HG03175 (cell line): Measurements from ENCODE around the gene LYSMD1.

Source experiments
- ATAC-seq: cut with Tn5 transposase; IDR thresholded peaks from one replicate; pipeline ENCODE4 v1.9.1; 2021; ENCODE audit warnings: mild to moderate bottlenecking, moderate library complexity; ENCODE audit not compliant: unreplicated experiment

LYSMD1 gene

DNA sequence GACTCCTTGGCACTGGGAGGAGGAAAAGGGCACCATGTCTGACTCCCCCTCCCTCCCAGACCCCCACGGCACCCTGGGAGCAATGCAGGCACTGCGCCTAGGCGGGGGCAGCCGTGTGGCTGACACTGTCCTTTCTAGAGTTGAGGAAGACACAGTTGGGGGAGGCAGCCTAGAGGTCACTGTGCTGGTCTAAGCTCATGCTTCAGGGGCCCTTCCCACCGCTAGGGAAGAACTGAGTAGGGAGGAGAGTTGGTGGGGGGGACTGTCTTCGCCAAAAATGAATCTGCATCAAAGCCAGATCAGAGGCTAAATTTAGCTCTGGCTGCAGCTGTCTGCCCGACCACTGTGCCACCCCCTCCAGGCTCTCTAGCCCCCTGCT, 22.7 kb downstream of the LYSMD1 start:
- no peak for ATAC-seq

DNA sequence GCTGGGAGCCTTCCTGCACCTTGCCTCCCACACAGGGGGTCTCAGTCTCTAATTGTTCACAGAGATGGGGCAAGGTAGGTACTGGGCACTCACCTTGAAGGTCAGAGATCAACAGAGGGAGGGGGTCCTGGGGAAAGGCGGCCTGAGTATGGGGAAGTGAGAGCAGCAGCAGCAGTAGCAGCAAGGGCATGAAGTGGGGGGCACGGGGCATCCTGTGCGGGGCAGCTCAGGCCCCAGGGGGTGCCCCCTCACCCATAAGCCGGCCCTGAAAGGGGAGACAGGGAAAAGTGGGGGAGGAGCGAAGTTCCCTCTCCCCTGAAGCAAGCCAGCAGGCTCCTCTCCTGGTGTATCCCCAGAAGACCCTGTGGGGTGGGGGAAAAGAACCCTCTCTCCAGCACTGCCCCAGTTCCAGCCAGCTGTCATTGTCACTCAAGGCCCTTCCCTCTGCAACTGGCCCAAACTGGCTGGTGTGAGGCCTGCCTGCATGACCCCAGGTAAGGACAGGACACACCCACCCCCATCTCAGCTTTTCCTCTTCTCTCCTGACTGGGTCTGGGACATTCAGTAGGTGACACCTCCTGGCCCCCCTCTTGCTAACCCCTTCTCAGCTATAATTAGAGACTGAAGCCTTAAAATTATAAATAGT, 23.2 kb downstream of the LYSMD1 start:
- no peak for ATAC-seq

GRCh38 chr1:151137789-151138188, 27.9 kb downstream of the LYSMD1 start:
- no peak for ATAC-seq

DNA sequence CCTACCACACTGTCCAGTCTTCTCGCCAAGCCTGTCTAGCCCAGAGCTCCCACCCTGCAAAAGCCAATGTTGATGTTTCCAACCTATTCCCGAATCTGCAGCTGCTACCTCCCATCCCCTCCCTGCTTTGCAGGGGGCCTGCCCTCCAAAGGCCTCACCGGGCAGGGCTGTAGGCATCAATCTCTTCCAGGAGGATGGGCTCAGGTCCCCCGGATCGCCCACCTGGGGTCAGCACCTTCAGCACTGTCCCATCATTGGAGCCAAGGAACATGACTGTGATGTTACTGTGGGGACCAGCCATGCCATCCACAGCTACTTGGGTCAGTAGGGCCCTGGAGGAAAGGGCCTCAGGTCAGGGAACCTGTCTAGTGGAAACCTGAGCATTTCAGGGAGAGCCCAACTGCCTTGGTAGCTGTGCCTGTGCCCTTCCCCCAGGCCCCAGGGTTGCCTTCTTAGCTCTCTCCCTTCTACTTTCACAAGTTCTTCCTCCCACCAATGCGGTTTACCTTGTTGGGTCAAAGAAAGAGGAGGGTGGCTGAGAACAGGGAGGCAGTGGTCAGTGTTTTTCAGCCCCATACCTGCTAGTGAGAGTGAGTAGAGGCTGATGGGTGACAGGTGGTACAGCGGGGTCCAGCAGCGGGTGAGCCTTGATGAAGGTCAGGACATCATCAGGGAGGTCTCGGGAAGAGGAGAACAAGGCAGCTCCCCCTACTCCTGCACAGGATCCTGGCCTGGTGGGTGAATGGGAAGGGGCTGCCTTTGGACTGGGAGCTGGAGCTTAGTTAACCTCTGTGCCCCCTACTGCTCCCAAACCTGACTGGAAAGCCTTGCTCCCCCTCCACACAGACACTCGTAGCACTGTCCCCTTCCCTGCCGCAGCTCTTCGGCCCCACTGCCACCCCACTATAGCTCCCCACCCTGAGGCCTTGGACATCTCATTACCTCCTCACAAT, 30.0 kb downstream of the LYSMD1 start:
- ATAC-seq: no peak

GRCh38 chr1:151134991-151135390, 30.7 kb downstream of the LYSMD1 start:
- ATAC-seq: no peak

DNA sequence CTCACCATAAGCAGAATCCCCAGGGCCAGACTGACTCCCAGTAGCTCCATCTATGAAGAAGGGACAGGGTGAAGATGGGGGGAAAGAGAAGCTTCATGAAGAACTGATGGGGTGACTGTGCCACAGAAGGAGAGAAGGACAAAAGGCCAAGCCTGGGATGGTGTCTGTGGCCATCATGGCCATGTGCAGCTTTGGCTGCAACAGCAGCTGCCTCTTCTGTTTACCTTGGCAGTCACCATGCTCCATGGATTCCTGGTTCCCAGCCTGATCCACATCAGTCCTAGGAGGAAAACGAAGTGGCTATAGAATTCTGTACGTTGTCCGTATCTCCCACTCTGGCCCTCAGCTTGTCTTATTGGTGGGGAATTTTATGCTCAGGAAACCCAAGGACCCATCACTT, 31.3 kb downstream of the LYSMD1 start:
- ATAC-seq: no peak

DNA sequence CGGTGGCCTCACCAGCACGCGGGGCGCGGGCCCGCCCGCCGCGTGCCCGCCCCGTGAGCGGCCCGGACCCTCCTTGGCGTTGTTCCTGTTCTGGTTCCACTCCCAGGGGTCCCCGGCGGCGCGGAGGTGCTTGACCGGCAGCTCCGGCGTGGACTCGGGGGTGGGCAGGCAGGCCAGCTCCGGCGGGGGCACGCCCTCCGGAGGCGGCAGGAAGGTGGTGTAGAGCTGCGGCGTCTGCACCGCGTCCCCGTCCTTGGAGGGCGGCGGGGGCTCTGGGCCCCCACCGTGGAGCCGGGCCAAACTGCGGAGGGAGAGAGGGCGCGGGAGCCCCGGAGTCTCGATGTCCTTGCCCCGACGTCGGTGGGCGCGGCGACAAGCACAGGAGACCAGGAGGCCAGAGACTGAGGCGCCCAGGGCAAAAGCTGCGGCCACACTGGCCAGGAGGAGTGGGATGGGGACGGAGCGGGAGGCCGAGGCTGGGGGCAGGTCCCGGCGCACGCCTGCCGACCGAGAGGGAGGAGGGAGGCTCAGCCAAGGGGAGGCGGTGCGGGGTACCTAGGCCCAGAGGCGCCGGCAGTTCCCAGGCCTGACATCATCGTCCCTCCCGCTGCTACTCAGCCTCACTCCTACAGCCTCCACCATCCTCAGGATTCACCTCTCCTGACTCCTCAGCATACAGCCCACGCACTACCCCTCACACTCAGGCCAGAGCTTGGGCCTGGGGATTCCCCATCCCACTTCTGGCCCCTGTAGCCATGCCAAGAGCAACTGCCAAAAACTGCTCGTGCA, 32.5 kb downstream of the LYSMD1 start:
- no peak for ATAC-seq

- no peak for ATAC-seq
Measured at GRCh38 chr1:151132335-151133017, 33.2 kb downstream of the LYSMD1 start.

DNA sequence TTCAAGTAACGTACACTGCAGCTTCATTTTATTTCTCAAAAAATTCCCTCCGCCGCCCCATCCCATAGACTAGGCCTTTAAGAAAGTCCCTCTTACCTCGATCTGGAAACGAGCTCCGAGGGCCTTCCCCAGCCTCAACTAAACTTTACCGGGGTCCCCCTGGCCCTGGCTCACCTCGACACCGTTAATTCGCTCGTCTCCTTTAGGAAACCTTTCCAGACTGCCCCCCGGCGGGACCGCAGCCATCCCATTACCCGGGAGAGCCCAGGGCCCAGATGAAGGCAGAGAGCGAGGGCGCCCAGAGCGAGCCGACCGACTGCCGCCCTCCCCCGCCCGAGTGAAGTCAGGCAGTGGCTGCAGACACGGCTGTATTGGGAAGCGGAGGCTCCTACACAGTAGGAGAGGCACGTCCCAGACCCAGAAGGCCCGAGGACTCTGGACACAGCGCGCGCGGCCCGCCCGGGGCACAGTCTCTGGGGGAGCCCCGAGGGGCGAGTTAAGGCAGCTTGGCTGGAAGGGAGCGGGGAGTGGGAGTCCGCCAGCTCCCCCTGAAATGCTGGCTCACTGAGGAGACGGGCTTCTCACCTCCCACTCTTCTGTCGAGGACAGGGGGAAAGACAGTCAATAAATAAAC, 33.9 kb downstream of the LYSMD1 start:
- ATAC-seq: no peak

DNA sequence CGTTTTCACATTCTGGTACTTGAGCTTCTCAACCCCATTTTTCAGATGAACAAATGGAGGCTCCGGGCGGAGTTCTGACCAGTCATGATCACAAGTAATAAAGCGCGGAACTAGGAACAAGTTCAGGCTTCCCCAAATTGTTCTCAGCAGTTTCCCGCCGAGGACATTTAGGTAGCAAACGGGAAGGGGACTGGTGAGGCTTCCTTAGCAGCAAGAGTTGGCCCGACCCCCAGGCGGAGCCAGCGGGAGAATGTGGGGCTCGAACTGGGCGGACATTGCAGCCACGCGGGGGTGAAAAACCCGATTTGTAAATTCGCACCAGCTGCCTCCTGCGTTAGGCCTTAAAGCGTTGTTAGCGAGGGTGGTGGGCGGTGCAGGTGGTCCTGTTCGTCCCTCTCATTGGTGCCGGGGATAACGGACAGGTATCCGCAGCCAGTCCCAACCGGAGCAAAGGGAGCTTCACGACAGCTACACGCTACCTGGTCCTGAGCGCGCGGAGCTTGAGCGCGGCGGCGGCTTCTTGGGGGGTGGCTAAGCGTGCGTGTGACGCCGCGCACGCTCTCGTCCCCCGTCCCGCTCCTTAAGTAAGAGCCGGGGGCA, 34.6 kb downstream of the LYSMD1 start:
- ATAC-seq: peak; percentile 89

DNA sequence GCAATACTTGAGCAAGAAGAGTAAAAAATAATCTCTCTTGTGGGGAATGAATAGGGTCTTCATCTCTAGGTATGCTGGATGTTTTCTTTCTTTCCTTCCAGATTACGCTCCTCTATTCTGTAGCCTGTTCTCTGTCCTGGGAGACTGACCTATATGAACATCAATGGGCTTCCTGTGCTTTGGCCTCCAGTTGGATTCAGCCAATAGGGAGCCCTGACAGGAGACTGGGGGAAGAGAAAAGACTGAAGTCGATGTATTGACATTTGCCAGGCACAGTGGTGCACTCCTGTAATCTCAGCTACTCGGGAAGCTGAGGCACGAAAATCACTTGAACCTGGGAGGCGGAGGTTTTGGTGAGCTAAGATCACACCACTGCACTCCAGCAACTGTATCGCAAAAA, 36.9 kb downstream of the LYSMD1 start:
- ATAC-seq: no peak

GRCh38 chr1:151124763-151125403, 40.8 kb downstream of the LYSMD1 start:
- no peak for ATAC-seq

DNA sequence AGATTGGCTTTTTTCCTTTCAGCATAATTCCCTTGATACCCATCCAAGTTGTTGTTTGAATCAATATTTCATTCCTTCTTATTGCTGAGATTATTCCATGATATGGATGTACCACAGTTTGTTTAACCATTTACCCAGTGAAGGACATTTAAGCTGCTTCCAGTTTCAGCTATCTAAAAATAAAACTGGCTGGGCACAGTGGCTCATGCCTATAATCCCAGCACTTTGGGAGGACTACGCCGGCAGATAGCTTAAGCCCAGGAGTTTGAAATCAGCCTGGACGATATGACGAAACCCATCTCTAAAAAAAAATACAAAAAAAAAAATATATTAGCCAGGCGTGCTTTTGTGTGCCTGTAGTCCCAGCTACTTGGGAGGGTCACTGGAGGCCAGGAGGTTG, 51.8 kb downstream of the LYSMD1 start:
- no peak for ATAC-seq
